Measurements from ENCODE around the gene SCN8A.

- no peak for TF ChIP-seq CTCF (IDR thresholded peaks at IDR 0.05; ENCODE audit: insufficient read depth, low read length)
- no peak for TF ChIP-seq POLR2AphosphoS5 (IDR thresholded peaks at IDR 0.05; ENCODE audit: low read depth)
Measured at GRCh38 chr12:51682981-51683380, 91.9 kb downstream of the SCN8A start.

Measured in HL-60 (cell line).